ENCODE data around the gene FKTN. TPM values are rescaled to one million over a fixed set of nuclear protein-coding genes. Genes with fewer than 3 reads are reported as not detected.
"Not testable (repeated sequence)": the region's sequence is repeated elsewhere in the genome, so short reads cannot be mapped to it uniquely, and the experiment has no call there.

Gene FKTN
- total and polyA plus RNA-seq, 4 experiments from 2014 or later, result 0.18 to 14.2 (median 7.5) TPM

GRCh38 chr9:105579952-105580351 lies 22.0 kb downstream of the FKTN start:
- H3K27me3 Mint-ChIP-seq; H3K9me3 ChIP-seq (ENCODE audit: control insufficient read depth in 1 of 2, low read length in 2 of 2); H3K4me1 ChIP-seq (ENCODE audit: insufficient read depth, low read length); H3K36me3 ChIP-seq (ENCODE audit: insufficient read depth, low read length); intact Hi-C loops (cut with micrococcal nuclease); H3K4me1 Mint-ChIP-seq; H3K4me3 Mint-ChIP-seq; POLR2A ChIA-PET (ENCODE audit: partially characterized antibody); H3K27ac Mint-ChIP-seq; H3K4me3 ChIP-seq (ENCODE audit: low read length in 2 of 2); H3K27ac ChIP-seq (ENCODE audit: low read depth, low read length); DNase-seq; CTCF ChIA-PET (ENCODE audit: partially characterized antibody); H3K27me3 ChIP-seq (ENCODE audit: insufficient read depth, low read length): not testable (repeated sequence)
- H3K36me3 Mint-ChIP-seq, result peaks cover 19 to 39% of the 10 kb centered on the region in 2 donors
- H3K9me3 Mint-ChIP-seq, result peaks cover 0 to 14% (median 7%) of the 10 kb centered on the region in 8 donors

GRCh38 chr9:105581550-105581949 lies 23.6 kb downstream of the FKTN start:
- H3K4me1 Mint-ChIP-seq; POLR2A ChIA-PET (ENCODE audit: partially characterized antibody); H3K27ac ChIP-seq (ENCODE audit: low read depth, low read length); H3K4me1 ChIP-seq (ENCODE audit: insufficient read depth, low read length); H3K4me3 ChIP-seq (ENCODE audit: low read length in 2 of 2); H3K27me3 ChIP-seq (ENCODE audit: insufficient read depth, low read length); H3K9me3 ChIP-seq (ENCODE audit: control insufficient read depth in 1 of 2, low read length in 2 of 2); H3K36me3 ChIP-seq (ENCODE audit: insufficient read depth, low read length); DNase-seq; H3K4me3 Mint-ChIP-seq; H3K27ac Mint-ChIP-seq; H3K27me3 Mint-ChIP-seq; H3K9me3 Mint-ChIP-seq; intact Hi-C loops (cut with micrococcal nuclease); CTCF ChIA-PET (ENCODE audit: partially characterized antibody): not testable (repeated sequence)
- H3K36me3 Mint-ChIP-seq, result peaks cover 8 to 33% of the 10 kb centered on the region in 2 donors

- Histone ChIP-seq H3K4me1 (ENCODE audit: insufficient read depth, low read length) (no peaks in the 10 kb centered on the region), H3K27me3 (ENCODE audit: insufficient read depth, low read length) (no peaks in the 10 kb centered on the region), H3K4me3 (ENCODE audit: low read length in 2 of 2) (no peak overlapping the region), H3K9me3 (ENCODE audit: control insufficient read depth in 1 of 2, low read length in 2 of 2) (no peaks in the 10 kb centered on the region), H3K36me3 (ENCODE audit: insufficient read depth, low read length) (no peaks in the 10 kb centered on the region), H3K27ac (ENCODE audit: low read depth, low read length) (no peak overlapping the region)
- Mint-ChIP-seq H3K4me3 (no peak overlapping the region), H3K9me3 (peaks cover 0 to 17% (median 12%) of the 10 kb centered on the region in 8 donors), H3K36me3 (peaks cover 8 to 35% of the 10 kb centered on the region in 2 donors), H3K27me3 (no peaks in the 10 kb centered on the region), H3K27ac (no peak overlapping the region), H3K4me1 (no peaks in the 10 kb centered on the region)
- CTCF ChIA-PET (ENCODE audit: partially characterized antibody), result no interaction called here
- intact Hi-C loops (cut with micrococcal nuclease), result no loop called here
- DNase-seq, result no peak
- POLR2A ChIA-PET (ENCODE audit: partially characterized antibody), result no interaction called here
Observed at GRCh38 chr9:105593145-105593544, 35.2 kb downstream of the FKTN start.

- H3K27me3 Mint-ChIP-seq, result no peaks in the 10 kb centered on the region
- no peak overlapping the region for H3K4me3 Mint-ChIP-seq
- H3K27ac Mint-ChIP-seq, result no peak overlapping the region
- no peaks in the 10 kb centered on the region for H3K4me1 Mint-ChIP-seq
- H3K27me3 ChIP-seq (ENCODE audit: insufficient read depth, low read length), result no peaks in the 10 kb centered on the region
- H3K27ac ChIP-seq (ENCODE audit: low read depth, low read length), result no peak overlapping the region
- ChIA-PET CTCF (ENCODE audit: partially characterized antibody) (interaction anchor here (0.6 to 2.7 kb wide), 10 partner anchors 12 to 272 kb away, joined by 3 to 25 read pairs (median 5); partner anchors contain the start of gene TMEM38B), POLR2A (ENCODE audit: partially characterized antibody) (no interaction called here)
- peaks cover 0 to 2% (median 0%) of the 10 kb centered on the region in 8 donors for H3K9me3 Mint-ChIP-seq
- no peak overlapping the region for H3K4me3 ChIP-seq (ENCODE audit: low read length in 2 of 2)
- H3K36me3 Mint-ChIP-seq, result peaks cover 24% of the 10 kb centered on the region in 2 donors
- no peaks in the 10 kb centered on the region for H3K36me3 ChIP-seq (ENCODE audit: insufficient read depth, low read length)
- no peaks in the 10 kb centered on the region for H3K9me3 ChIP-seq (ENCODE audit: control insufficient read depth in 1 of 2, low read length in 2 of 2)
- DNase-seq, result peak in 4 of 5 donors; percentile 24 to 39 (median 34)
- no peaks in the 10 kb centered on the region for H3K4me1 ChIP-seq (ENCODE audit: insufficient read depth, low read length)
- intact Hi-C loops (cut with micrococcal nuclease), result loop anchor here (1.0 to 2.0 kb wide), 3 partner anchors 109 to 1564 kb away; no protein-coding TSS in a partner anchor
Observed at GRCh38 chr9:105608721-105609598, 51.0 kb downstream of the FKTN start.

- no peak for DNase-seq
- intact Hi-C loops (cut with micrococcal nuclease), result no loop called here
- no peak overlapping the region for H3K4me3 ChIP-seq (ENCODE audit: low read length in 2 of 2)
- no peaks in the 10 kb centered on the region for H3K36me3 ChIP-seq (ENCODE audit: insufficient read depth, low read length)
- H3K9me3 ChIP-seq (ENCODE audit: control insufficient read depth in 1 of 2, low read length in 2 of 2), result no peaks in the 10 kb centered on the region
- no peaks in the 10 kb centered on the region for H3K27me3 ChIP-seq (ENCODE audit: insufficient read depth, low read length)
- Mint-ChIP-seq H3K27me3 (no peaks in the 10 kb centered on the region), H3K4me3 (no peak overlapping the region), H3K9me3 (no peaks in the 10 kb centered on the region), H3K4me1 (no peaks in the 10 kb centered on the region), H3K36me3 (peaks cover 23 to 25% of the 10 kb centered on the region in 2 donors), H3K27ac (no peak overlapping the region)
- H3K27ac ChIP-seq (ENCODE audit: low read depth, low read length), result no peak overlapping the region
- CTCF ChIA-PET (ENCODE audit: partially characterized antibody), result interaction anchor here (0.7 kb wide), 1 partner anchor 13 kb away, joined by 3 read pairs; no protein-coding TSS in a partner anchor
- H3K4me1 ChIP-seq (ENCODE audit: insufficient read depth, low read length), result no peaks in the 10 kb centered on the region
- POLR2A ChIA-PET (ENCODE audit: partially characterized antibody), result no interaction called here
Observed at GRCh38 chr9:105621001-105621400, 63.1 kb downstream of the FKTN start.

GRCh38 chr9:105625088-105625487 lies 67.2 kb downstream of the FKTN start:
- no peaks in the 10 kb centered on the region for H3K9me3 ChIP-seq (ENCODE audit: control insufficient read depth in 1 of 2, low read length in 2 of 2)
- peaks cover 40 to 60% of the 10 kb centered on the region in 2 donors for H3K36me3 Mint-ChIP-seq
- peaks cover 0 to 3% (median 0%) of the 10 kb centered on the region in 8 donors for H3K9me3 Mint-ChIP-seq
- peak overlapping the region in 1 of 7 donors; percentile 25 for H3K27ac Mint-ChIP-seq
- intact Hi-C loops (cut with micrococcal nuclease), result no loop called here
- H3K4me1 Mint-ChIP-seq, result no peaks in the 10 kb centered on the region
- ChIA-PET POLR2A (ENCODE audit: partially characterized antibody) (no interaction called here), CTCF (ENCODE audit: partially characterized antibody) (no interaction called here)
- H3K27me3 ChIP-seq (ENCODE audit: insufficient read depth, low read length), result no peaks in the 10 kb centered on the region
- no peaks in the 10 kb centered on the region for H3K36me3 ChIP-seq (ENCODE audit: insufficient read depth, low read length)
- no peaks in the 10 kb centered on the region for H3K27me3 Mint-ChIP-seq
- DNase-seq, result no peak
- H3K4me3 Mint-ChIP-seq, result no peak overlapping the region
- no peaks in the 10 kb centered on the region for H3K4me1 ChIP-seq (ENCODE audit: insufficient read depth, low read length)
- no peak overlapping the region for H3K4me3 ChIP-seq (ENCODE audit: low read length in 2 of 2)
- no peak overlapping the region for H3K27ac ChIP-seq (ENCODE audit: low read depth, low read length)

GRCh38 chr9:105632807-105633206 lies 74.9 kb downstream of the FKTN start:
- H3K4me3 ChIP-seq (ENCODE audit: low read length in 2 of 2), result no peak overlapping the region
- Mint-ChIP-seq H3K36me3 (peaks cover 35 to 60% of the 10 kb centered on the region in 2 donors), H3K4me1 (no peaks in the 10 kb centered on the region), H3K4me3 (no peak overlapping the region), H3K27ac (no peak overlapping the region), H3K27me3 (no peaks in the 10 kb centered on the region), H3K9me3 (peaks cover 0 to 5% (median 0%) of the 10 kb centered on the region in 8 donors)
- POLR2A ChIA-PET (ENCODE audit: partially characterized antibody), result no interaction called here
- intact Hi-C loops (cut with micrococcal nuclease), result no loop called here
- DNase-seq, result no peak
- no peak overlapping the region for H3K27ac ChIP-seq (ENCODE audit: low read depth, low read length)
- no peaks in the 10 kb centered on the region for H3K4me1 ChIP-seq (ENCODE audit: insufficient read depth, low read length)
- H3K36me3 ChIP-seq (ENCODE audit: insufficient read depth, low read length), result no peaks in the 10 kb centered on the region
- CTCF ChIA-PET (ENCODE audit: partially characterized antibody), result no interaction called here
- no peaks in the 10 kb centered on the region for H3K9me3 ChIP-seq (ENCODE audit: control insufficient read depth in 1 of 2, low read length in 2 of 2)
- H3K27me3 ChIP-seq (ENCODE audit: insufficient read depth, low read length), result no peaks in the 10 kb centered on the region

Measured in CD4-positive, alpha-beta memory T cell (primary cell).